Neural progenitor cell (in vitro differentiated cells): ENCODE measurements around the gene CYP4F3. TPM values are rescaled to one million over a fixed set of nuclear protein-coding genes. Genes with fewer than 3 reads are reported as not detected.

Experiments
- DNase-seq: peaks from one replicate; pipeline ENCODE4 v3.0.0-alpha.2; 2016; ENCODE audit warnings: low spot score
- H2AFZ ChIP-seq: fragments of 200-600 bp; sonication (generic); replicated peaks from 2 replicates; pipeline ENCODE4 v1.6.1; 2016; ENCODE audit warnings: antibody characterized with exemption
- H3F3A ChIP-seq: fragments of 200-600 bp; sonication (generic); 2 replicates; pipeline ENCODE4 v1.6.1; 2016; ENCODE audit warnings: antibody characterized with exemption, low read depth
- H3K27ac ChIP-seq: fragments of 200-600 bp; sonication (generic); 2 replicates; pipeline ENCODE4 v1.5.1; 2016; ENCODE audit warnings: mild to moderate bottlenecking
- H3K27me3 ChIP-seq: fragments of 200-600 bp; sonication (generic); 2 replicates; pipeline ENCODE4 v1.6.1; 2016; ENCODE audit warnings: mild to moderate bottlenecking, moderate library complexity
- H3K36me3 ChIP-seq: fragments of 200-600 bp; sonication (generic); 2 replicates; pipeline ENCODE4 v1.5.1; 2016
- H3K4me1 ChIP-seq: fragments of 200-600 bp; sonication (generic); 2 replicates; pipeline ENCODE4 v1.6.1; 2016; ENCODE audit warnings: mixed run types
- H3K4me2 ChIP-seq: fragments of 200-600 bp; sonication (generic); 2 replicates; pipeline ENCODE4 v1.6.1; 2016
- H3K4me3 ChIP-seq: fragments of 200-600 bp; sonication (generic); 2 replicates; pipeline ENCODE4 v1.5.1; 2016
- H3K79me2 ChIP-seq: fragments of 200-600 bp; sonication (generic); 2 replicates; pipeline ENCODE4 v1.6.1; 2016; ENCODE audit warnings: low read depth
- H3K9ac ChIP-seq: fragments of 200-600 bp; sonication (generic); 2 replicates; pipeline ENCODE4 v1.6.1; 2016
- H3K9me3 ChIP-seq: fragments of 200-600 bp; sonication (generic); 2 replicates; pipeline ENCODE4 v1.5.1; 2016; ENCODE audit warnings: low read depth
- H4K20me1 ChIP-seq: fragments of 200-600 bp; sonication (generic); 2 replicates; pipeline ENCODE4 v1.6.1; 2016; ENCODE audit warnings: low read depth
- H3K27ac Mint-ChIP-seq: 3 replicates; pipeline ENCODE4 v1.8.0; 2021; ENCODE audit warnings: mixed read lengths
- H3K27me3 Mint-ChIP-seq: 2 replicates; pipeline ENCODE4 v1.8.0; 2022; ENCODE audit warnings: low read depth, mild to moderate bottlenecking, inconsistent platforms, moderate library complexity, mixed read lengths; ENCODE audit not compliant: insufficient read depth
- H3K36me3 Mint-ChIP-seq: 3 replicates; pipeline ENCODE4 v1.8.0; 2021; ENCODE audit warnings: mixed read lengths
- H3K4me1 Mint-ChIP-seq: 3 replicates; pipeline ENCODE4 v1.8.0; 2021; ENCODE audit warnings: mixed read lengths
- H3K4me3 Mint-ChIP-seq: 3 replicates; pipeline ENCODE4 v1.8.0; 2021; ENCODE audit warnings: mild to moderate bottlenecking, moderate library complexity, mixed read lengths
- H3K9me3 Mint-ChIP-seq: 3 replicates; pipeline ENCODE4 v1.8.0; 2020; ENCODE audit warnings: mixed read lengths
- EZH2 ChIP-seq: fragments of 200-600 bp; sonication (generic); IDR thresholded peaks from 2 replicates; pipeline ENCODE4 v1.6.1; 2017; ENCODE audit warnings: antibody characterized with exemption, mild to moderate bottlenecking, moderate library complexity
- EZH2phosphoT487 ChIP-seq: fragments of 200-600 bp; sonication (generic); IDR thresholded peaks from 2 replicates; pipeline ENCODE4 v1.6.1; 2017; ENCODE audit warnings: antibody characterized with exemption
- small RNA-seq: library from RNA; depleted of rRNA; stranded (forward); fragments of <200 nt; gene quantifications from one replicate; pipeline ENCODE3, GENCODE V24; 2015
- total RNA-seq: library from RNA; depleted of rRNA; stranded (reverse); fragments of >200 nt; gene quantifications from 2 replicates; pipeline ENCODE4 v1.2.3, GENCODE V29; 2015; ENCODE audit warnings: low replicate concordance
- TF ChIP-seq, protein P1 (sequence below): fragments of 200-600 bp; sonication (generic); IDR thresholded peaks from 2 replicates; pipeline ENCODE4 v1.5.1; 2017; ENCODE audit warnings: antibody characterized with exemption, mild to moderate bottlenecking

Gene CYP4F3
- total RNA-seq, 1 donor from 2014 or later, result not detected

DNA sequence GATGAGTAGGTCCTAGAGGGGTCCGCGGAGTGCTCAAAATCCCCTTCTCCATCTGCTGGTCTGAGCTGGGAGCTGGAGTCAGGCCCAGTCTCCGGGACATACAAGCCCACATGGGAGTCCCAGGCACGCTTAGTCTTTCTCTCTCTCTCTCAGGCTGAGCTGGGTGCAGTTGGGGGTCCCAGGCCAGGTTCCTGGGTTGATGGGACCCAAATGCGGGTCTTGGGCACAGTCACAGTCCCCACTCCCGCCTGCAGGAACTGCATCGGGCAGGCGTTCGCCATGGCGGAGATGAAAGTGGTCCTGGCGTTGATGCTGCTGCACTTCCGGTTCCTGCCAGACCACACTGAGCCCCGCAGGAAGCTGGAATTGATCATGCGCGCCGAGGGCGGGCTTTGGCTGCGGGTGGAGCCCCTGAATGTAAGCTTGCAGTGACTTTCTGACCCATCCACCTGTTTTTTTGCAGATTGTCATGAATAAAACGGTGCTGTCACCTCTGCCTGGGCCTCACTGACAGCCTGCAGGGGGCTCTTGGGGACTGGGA is 56.0 kb downstream of the CYP4F3 start:
- H2AFZ ChIP-seq, result no peak overlapping the region
- Mint-ChIP-seq H3K27me3 (no peaks in the 10 kb centered on the region), H3K4me3 (no peak overlapping the region), H3K4me1 (no peaks in the 10 kb centered on the region), H3K36me3 (no peaks in the 10 kb centered on the region), H3K9me3 (peaks cover 24% of the 10 kb centered on the region), H3K27ac (no peak overlapping the region)
- peaks cover 15% of the 10 kb centered on the region for H3K9me3 ChIP-seq
- H3K4me1 ChIP-seq, result no peaks in the 10 kb centered on the region
- no peak overlapping the region for H3K9ac ChIP-seq
- H3K4me2 ChIP-seq, result no peak overlapping the region
- no peak overlapping the region for H3K4me3 ChIP-seq
- H3F3A ChIP-seq, result no peaks in the 10 kb centered on the region
- no peaks in the 10 kb centered on the region for H3K79me2 ChIP-seq
- no peaks in the 10 kb centered on the region for H4K20me1 ChIP-seq
- no peak for DNase-seq
- H3K36me3 ChIP-seq, result no peaks in the 10 kb centered on the region
- H3K27me3 ChIP-seq, result no peaks in the 10 kb centered on the region
- TF ChIP-seq EZH2, result no peak
- TF ChIP-seq, protein P1, sequence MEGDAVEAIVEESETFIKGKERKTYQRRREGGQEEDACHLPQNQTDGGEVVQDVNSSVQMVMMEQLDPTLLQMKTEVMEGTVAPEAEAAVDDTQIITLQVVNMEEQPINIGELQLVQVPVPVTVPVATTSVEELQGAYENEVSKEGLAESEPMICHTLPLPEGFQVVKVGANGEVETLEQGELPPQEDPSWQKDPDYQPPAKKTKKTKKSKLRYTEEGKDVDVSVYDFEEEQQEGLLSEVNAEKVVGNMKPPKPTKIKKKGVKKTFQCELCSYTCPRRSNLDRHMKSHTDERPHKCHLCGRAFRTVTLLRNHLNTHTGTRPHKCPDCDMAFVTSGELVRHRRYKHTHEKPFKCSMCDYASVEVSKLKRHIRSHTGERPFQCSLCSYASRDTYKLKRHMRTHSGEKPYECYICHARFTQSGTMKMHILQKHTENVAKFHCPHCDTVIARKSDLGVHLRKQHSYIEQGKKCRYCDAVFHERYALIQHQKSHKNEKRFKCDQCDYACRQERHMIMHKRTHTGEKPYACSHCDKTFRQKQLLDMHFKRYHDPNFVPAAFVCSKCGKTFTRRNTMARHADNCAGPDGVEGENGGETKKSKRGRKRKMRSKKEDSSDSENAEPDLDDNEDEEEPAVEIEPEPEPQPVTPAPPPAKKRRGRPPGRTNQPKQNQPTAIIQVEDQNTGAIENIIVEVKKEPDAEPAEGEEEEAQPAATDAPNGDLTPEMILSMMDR, result no peak
- H3K27ac ChIP-seq, result no peak overlapping the region

DNA sequence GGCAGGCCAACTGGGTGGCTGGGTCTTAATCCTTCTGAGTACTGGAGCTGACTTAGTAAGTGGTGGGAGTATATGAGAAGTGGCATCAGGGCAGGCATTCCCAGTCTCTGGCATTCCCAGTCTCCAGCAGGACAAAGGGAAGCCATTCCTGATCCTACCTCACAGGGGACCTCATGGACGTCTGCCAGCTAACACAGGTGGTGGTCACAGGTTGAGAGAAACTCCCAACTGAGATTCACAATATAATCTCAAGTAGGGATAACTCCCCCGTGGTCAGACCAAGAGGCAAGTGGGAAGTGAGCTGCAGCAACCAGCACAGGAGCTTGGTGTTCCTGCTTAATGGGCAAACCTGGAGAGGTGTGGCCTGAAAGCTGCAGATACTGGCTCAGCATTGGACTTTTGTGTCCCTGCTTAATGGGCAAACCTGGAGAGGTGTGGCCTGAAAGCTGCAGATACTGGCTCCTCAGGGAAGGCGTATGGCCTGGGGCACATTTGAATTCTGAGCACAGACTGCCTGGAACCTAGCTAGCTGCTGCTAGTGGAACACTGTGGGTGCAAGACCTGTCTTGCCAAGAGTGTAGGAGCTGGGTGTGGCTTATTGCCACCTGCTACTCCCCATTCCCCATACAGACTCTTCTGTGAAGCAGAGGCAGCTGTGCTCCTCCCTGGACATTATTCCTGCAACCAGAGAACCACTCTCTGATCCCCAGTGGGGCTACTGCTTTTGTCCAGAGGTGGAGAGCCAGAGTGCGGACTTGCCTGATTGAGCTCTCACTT is 61.2 kb downstream of the CYP4F3 start:
- Mint-ChIP-seq H3K9me3 (peaks cover 20% of the 10 kb centered on the region), H3K36me3 (no peaks in the 10 kb centered on the region), H3K27me3 (no peaks in the 10 kb centered on the region), H3K4me3 (no peak overlapping the region), H3K27ac (no peak overlapping the region), H3K4me1 (no peaks in the 10 kb centered on the region)
- H3K4me3 ChIP-seq, result no peak overlapping the region
- no peak overlapping the region for H2AFZ ChIP-seq
- peaks cover 22% of the 10 kb centered on the region for H3K9me3 ChIP-seq
- no peaks in the 10 kb centered on the region for H3K27me3 ChIP-seq
- no peak overlapping the region for H3K9ac ChIP-seq
- no peak overlapping the region for H3K4me2 ChIP-seq
- H3K79me2 ChIP-seq, result no peaks in the 10 kb centered on the region
- no peaks in the 10 kb centered on the region for H4K20me1 ChIP-seq
- DNase-seq, result no peak
- H3K27ac ChIP-seq, result no peak overlapping the region
- H3K36me3 ChIP-seq, result no peaks in the 10 kb centered on the region
- H3F3A ChIP-seq, result no peaks in the 10 kb centered on the region
- H3K4me1 ChIP-seq, result no peaks in the 10 kb centered on the region
- TF ChIP-seq EZH2phosphoT487 (no peak), EZH2 (no peak)
- TF ChIP-seq, protein P1, result no peak

DNA sequence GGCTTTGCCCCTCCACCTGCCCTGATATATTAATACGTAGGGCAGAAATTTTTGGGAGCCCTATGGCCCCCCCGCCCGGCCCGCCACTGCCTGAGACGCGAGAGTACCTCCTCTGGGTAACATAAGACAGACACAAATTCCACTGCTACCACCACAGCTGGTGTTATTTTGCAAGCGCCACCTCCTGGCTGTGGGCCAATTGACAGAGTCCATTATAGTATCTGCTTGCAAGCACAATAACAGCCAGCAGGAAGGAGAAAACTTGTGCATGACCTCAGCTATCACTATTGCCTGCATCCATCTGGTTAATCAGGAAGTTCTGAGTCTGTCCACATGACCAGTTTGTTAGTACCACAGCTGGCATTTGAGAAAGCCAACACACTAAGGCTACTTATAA is 61.8 kb downstream of the CYP4F3 start:
- no peaks in the 10 kb centered on the region for H3K4me1 ChIP-seq
- H4K20me1 ChIP-seq, result no peaks in the 10 kb centered on the region
- H3K79me2 ChIP-seq, result no peaks in the 10 kb centered on the region
- no peaks in the 10 kb centered on the region for H3K27me3 Mint-ChIP-seq
- H3K27me3 ChIP-seq, result no peaks in the 10 kb centered on the region
- no peak overlapping the region for H2AFZ ChIP-seq
- no peak overlapping the region for H3K4me2 ChIP-seq
- no peak overlapping the region for H3K9ac ChIP-seq
- peaks cover 16% of the 10 kb centered on the region for H3K9me3 Mint-ChIP-seq
- TF ChIP-seq, protein P1, result no peak
- TF ChIP-seq EZH2 (no peak), EZH2phosphoT487 (no peak)
- H3F3A ChIP-seq, result no peaks in the 10 kb centered on the region
- no peak overlapping the region for H3K4me3 ChIP-seq
- no peak overlapping the region for H3K27ac ChIP-seq
- H3K9me3 ChIP-seq, result peaks cover 22% of the 10 kb centered on the region
- H3K36me3 ChIP-seq, result no peaks in the 10 kb centered on the region
- no peak for DNase-seq
- H3K36me3 Mint-ChIP-seq, result no peaks in the 10 kb centered on the region
- H3K27ac Mint-ChIP-seq, result no peak overlapping the region
- H3K4me3 Mint-ChIP-seq, result no peak overlapping the region
- no peaks in the 10 kb centered on the region for H3K4me1 Mint-ChIP-seq

Small RNA genes lying within 50 kb of the gene (small RNA-seq; reads per million reads assigned to genes)
- not detected for gene AD000091.1

Other genes with a start within 250 kb of the CYP4F3 start
- gene AKAP8L, start 221.9 kb upstream of the CYP4F3 start, total RNA-seq, result 131 and 210 TPM in 2 replicates
- gene WIZ, start 190.9 kb upstream of the CYP4F3 start, total RNA-seq, result 9.1 and 30.3 TPM in 2 replicates
- gene RASAL3, start 176.4 kb upstream of the CYP4F3 start, total RNA-seq, result not detected in 2 replicates
- gene PGLYRP2, start 161.4 kb upstream of the CYP4F3 start, total RNA-seq, result not detected in 2 replicates
- gene CYP4F22, start 132.4 kb upstream of the CYP4F3 start, total RNA-seq, result not detected in 2 replicates
- gene CYP4F8, start 25.7 kb upstream of the CYP4F3 start, total RNA-seq, result not detected in 2 replicates
- not detected in 2 replicates for gene CYP4F12, start 32.2 kb downstream of the CYP4F3 start, total RNA-seq
- not detected in 2 replicates for gene OR10H2, start 87.1 kb downstream of the CYP4F3 start, total RNA-seq
- gene OR10H3, start 97.1 kb downstream of the CYP4F3 start, total RNA-seq, result not detected in 2 replicates
- gene OR10H5, start 146.8 kb downstream of the CYP4F3 start, total RNA-seq, result not detected in 2 replicates
- not detected in 2 replicates for gene OR10H1, start 174.8 kb downstream of the CYP4F3 start, total RNA-seq